Gastrocnemius medialis (tissue), 4 donors: ENCODE data around the gene DENND1A. TPM values are rescaled to one million over a fixed set of nuclear protein-coding genes. Genes with fewer than 3 reads are reported as not detected.

Source experiments
- ATAC-seq, 2 donors: fragments of 150-250 bp; one replicate each; pipeline ENCODE4 v1.9.1; 2016
- DNase-seq, 2 donors: peaks; one replicate each; pipeline ENCODE4 v3.0.0-alpha.2; 2019
- H3K27ac ChIP-seq, 4 donors: fragments of 200-600 bp; sonication (generic); 1 replicate in 1 of 4; 2 replicates in 3 of 4; pipeline ENCODE4 v1.5.1; 2016 to 2018; ENCODE audit warnings: mild to moderate bottlenecking in 2 of 4, moderate library complexity in 1 of 4
- H3K27me3 ChIP-seq, 3 donors: fragments of 200-600 bp; sonication (generic) in 2 of 3; 1 replicate in 1 of 3; 2 replicates in 2 of 3; pipeline versions ENCODE4 v1.5.1 to v1.6.0; 2016 to 2019; ENCODE audit warnings: mild to moderate bottlenecking in 1 of 3, moderate library complexity in 1 of 3
- H3K36me3 ChIP-seq, 2 donors: fragments of 200-600 bp; sonication (generic) in 1 of 2; one replicate each; pipeline ENCODE4 v1.5.1; 2017 to 2018
- H3K4me1 ChIP-seq, 2 donors: fragments of 200-600 bp; sonication (generic) in 1 of 2; one replicate each; pipeline ENCODE4 v1.5.1; 2016 to 2017; ENCODE audit warnings: mild to moderate bottlenecking in 2 of 2
- H3K4me3 ChIP-seq, 4 donors: fragments of 200-600 bp; sonication (generic) in 3 of 4; 1 replicate in 1 of 4; 2 replicates in 3 of 4; pipeline ENCODE4 v1.5.1; 2016 to 2019; ENCODE audit warnings: mild to moderate bottlenecking in 2 of 4
- H3K9me3 ChIP-seq, 3 donors: fragments of 200-600 bp; sonication (generic) in 2 of 3; 1 replicate in 1 of 3; 2 replicates in 2 of 3; pipeline ENCODE4 v1.5.1; 2016 to 2019
- POLR2A ChIP-seq, 2 donors: fragments of 450-650 bp; IDR thresholded peaks; one replicate each; pipeline ENCODE4 v1.6.1; 2017; ENCODE audit warnings: antibody characterized with exemption in 2 of 2, mild to moderate bottlenecking in 2 of 2, moderate library complexity in 2 of 2
- in situ Hi-C, 4 donors: fragments of 200-750 bp; cut with MboI; loops; one replicate each; pipeline versions ENCODE4 v1.15.0 to v1.8.0; 2017; ENCODE audit warnings: low sequenced_read_pairs in 4 of 4
- intact Hi-C: fragments of 100-400 bp; cut with DNase I; formaldehyde crosslinking; loops from one replicate; pipeline ENCODE4 v1.15.1; 2023; ENCODE audit warnings: low total_unique reads
- total RNA-seq, 4 donors: library from RNA; depleted of rRNA; stranded (reverse); fragments of >200 nt; gene quantifications; one replicate each; pipeline versions ENCODE4 v1.1.0 to v1.2.3, GENCODE V29; 2016
- TF ChIP-seq, protein P1 (sequence below), 5 experiments: fragments of 450-650 bp in 3 of 5; fragments of 200-600 bp in 2 of 5; sonication (generic) in 2 of 5; IDR thresholded peaks in 4 of 5; conservative IDR thresholded peaks in 1 of 5; 1 replicate in 4 of 5; 2 replicates in 1 of 5; pipeline ENCODE4 v1.5.1; 2016 to 2019; ENCODE audit warnings: antibody characterized with exemption in 5 of 5, mild to moderate bottlenecking in 3 of 5, moderate library complexity in 3 of 5

Gene DENND1A
- total RNA-seq, 4 donors from 2014 or later: 14.1 to 24.6 (median 16.4) TPM

DNA sequence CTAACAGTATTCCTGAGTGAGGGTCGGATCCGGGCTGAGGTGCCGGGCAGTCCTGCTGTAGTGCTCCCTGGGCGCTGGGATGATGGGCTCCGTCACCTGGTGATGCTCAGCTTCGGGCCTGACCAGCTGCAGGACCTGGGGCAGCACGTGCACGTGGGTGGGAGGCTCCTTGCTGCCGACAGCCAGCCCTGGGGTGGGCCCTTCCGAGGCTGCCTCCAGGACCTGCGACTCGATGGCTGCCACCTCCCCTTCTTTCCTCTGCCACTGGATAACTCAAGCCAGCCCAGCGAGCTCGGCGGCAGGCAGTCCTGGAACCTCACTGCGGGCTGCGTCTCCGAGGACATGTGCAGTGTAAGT, 558.7 kb downstream of the DENND1A start:
- ATAC-seq (no peak), DNase-seq (no peak)
- Histone ChIP-seq H3K27me3 (peaks cover 33 to 43% (median 41%) of the 10 kb centered on the region in 3 donors), H3K27ac (no peak overlapping the region), H3K4me1 (no peaks in the 10 kb centered on the region), H3K9me3 (no peaks in the 10 kb centered on the region), H3K36me3 (no peaks in the 10 kb centered on the region), H3K4me3 (no peak overlapping the region)
- intact Hi-C loops: no loop called here
- TF ChIP-seq, protein P1, sequence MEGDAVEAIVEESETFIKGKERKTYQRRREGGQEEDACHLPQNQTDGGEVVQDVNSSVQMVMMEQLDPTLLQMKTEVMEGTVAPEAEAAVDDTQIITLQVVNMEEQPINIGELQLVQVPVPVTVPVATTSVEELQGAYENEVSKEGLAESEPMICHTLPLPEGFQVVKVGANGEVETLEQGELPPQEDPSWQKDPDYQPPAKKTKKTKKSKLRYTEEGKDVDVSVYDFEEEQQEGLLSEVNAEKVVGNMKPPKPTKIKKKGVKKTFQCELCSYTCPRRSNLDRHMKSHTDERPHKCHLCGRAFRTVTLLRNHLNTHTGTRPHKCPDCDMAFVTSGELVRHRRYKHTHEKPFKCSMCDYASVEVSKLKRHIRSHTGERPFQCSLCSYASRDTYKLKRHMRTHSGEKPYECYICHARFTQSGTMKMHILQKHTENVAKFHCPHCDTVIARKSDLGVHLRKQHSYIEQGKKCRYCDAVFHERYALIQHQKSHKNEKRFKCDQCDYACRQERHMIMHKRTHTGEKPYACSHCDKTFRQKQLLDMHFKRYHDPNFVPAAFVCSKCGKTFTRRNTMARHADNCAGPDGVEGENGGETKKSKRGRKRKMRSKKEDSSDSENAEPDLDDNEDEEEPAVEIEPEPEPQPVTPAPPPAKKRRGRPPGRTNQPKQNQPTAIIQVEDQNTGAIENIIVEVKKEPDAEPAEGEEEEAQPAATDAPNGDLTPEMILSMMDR (IDR thresholded peaks at IDR 0.05 in 4 of 5, conservative IDR thresholded peaks at IDR 0.05 in 1 of 5): no peak
- TF ChIP-seq POLR2A (IDR thresholded peaks at IDR 0.05): no peak
- in situ Hi-C loops: loop anchor here in 1 of 4 donors (25.0 kb wide), 1 partner anchor 909 kb away; no protein-coding TSS in a partner anchor

DNA sequence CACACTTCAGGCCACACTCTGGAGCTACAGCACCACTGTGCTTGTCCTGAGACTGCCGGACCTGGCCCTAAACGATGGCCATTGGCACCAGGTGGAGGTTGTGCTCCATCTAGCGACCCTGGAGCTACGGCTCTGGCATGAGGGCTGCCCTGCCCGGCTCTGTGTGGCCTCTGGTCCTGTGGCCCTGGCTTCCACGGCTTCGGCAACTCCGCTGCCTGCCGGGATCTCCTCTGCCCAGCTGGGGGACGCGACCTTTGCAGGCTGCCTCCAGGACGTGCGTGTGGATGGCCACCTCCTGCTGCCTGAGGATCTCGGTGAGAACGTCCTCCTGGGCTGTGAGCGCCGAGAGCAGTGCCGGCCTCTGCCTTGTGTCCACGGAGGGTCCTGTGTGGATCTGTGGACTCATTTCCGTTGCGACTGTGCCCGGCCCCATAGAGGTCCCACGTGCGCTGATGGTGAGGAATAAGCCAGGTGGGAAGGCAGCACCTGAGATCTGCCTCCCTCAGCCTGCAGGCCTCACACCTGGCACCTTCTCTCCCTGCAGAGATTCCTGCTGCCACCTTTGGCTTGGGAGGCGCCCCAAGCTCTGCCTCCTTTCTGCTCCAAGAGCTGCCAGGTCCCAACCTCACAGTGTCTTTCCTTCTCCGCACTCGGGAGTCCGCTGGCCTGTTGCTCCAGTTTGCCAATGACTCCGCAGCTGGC, 559.2 kb downstream of the DENND1A start:
- ATAC-seq (no peak), DNase-seq (no peak)
- Histone ChIP-seq H3K4me1 (no peaks in the 10 kb centered on the region), H3K9me3 (no peaks in the 10 kb centered on the region), H3K4me3 (no peak overlapping the region), H3K27me3 (peaks cover 33 to 40% (median 36%) of the 10 kb centered on the region in 3 donors), H3K27ac (no peak overlapping the region), H3K36me3 (no peaks in the 10 kb centered on the region)
- in situ Hi-C loops (loop anchor here in 1 of 4 donors (25.0 kb wide), 1 partner anchor 908 kb away; no protein-coding TSS in a partner anchor), intact Hi-C loops (no loop called here)
- TF ChIP-seq, protein P1 (IDR thresholded peaks at IDR 0.05 in 4 of 5, conservative IDR thresholded peaks at IDR 0.05 in 1 of 5): no peak
- TF ChIP-seq POLR2A (IDR thresholded peaks at IDR 0.05): no peak

DNA sequence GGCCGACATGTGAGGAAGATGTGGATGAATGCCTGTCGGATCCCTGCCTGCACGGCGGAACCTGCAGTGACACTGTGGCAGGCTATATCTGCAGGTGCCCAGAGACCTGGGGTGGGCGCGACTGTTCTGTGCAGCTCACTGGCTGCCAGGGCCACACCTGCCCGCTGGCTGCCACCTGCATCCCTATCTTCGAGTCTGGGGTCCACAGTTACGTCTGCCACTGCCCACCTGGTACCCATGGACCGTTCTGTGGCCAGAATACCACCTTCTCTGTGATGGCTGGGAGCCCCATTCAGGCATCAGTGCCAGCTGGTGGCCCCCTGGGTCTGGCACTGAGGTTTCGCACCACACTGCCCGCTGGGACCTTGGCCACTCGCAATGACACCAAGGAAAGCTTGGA, 559.8 kb downstream of the DENND1A start:
- no peaks in the 10 kb centered on the region for H3K36me3 ChIP-seq
- in situ Hi-C loops: loop anchor here in 1 of 4 donors (25.0 kb wide), 1 partner anchor 908 kb away; no protein-coding TSS in a partner anchor
- intact Hi-C loops: no loop called here
- H3K4me3 ChIP-seq: no peak overlapping the region
- no peak for DNase-seq
- no peaks in the 10 kb centered on the region for H3K4me1 ChIP-seq
- H3K27ac ChIP-seq: no peak overlapping the region
- TF ChIP-seq, protein P1 (IDR thresholded peaks at IDR 0.05 in 4 of 5, conservative IDR thresholded peaks at IDR 0.05 in 1 of 5): no peak
- no peak for TF ChIP-seq POLR2A (IDR thresholded peaks at IDR 0.05)
- H3K27me3 ChIP-seq: peaks cover 30 to 35% (median 32%) of the 10 kb centered on the region in 3 donors
- no peak for ATAC-seq
- H3K9me3 ChIP-seq: no peaks in the 10 kb centered on the region

DNA sequence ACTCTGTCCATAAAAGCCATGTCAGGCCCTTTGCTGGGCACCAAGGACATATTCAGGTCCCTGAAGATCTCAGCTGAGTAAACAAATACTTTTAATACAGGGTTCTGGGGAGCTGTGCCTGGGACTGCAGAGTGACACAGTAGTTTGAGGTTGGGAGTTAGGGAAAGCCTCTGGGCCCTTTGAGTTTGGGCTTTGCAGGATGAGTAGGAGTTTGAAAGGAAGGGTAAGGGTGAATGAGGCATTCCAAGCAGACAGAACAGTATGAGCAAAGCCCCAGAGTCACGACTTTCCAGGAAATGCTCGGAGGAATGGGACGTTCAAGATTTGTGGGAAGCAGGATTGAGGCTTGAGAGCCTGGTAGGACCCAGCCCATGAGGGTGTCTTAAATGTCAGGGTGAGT, 560.6 kb downstream of the DENND1A start:
- H3K36me3 ChIP-seq: no peaks in the 10 kb centered on the region
- H3K4me1 ChIP-seq: no peaks in the 10 kb centered on the region
- intact Hi-C loops: no loop called here
- no peaks in the 10 kb centered on the region for H3K9me3 ChIP-seq
- no peak overlapping the region for H3K4me3 ChIP-seq
- peaks cover 22 to 27% (median 24%) of the 10 kb centered on the region in 3 donors for H3K27me3 ChIP-seq
- ATAC-seq (no peak), DNase-seq (no peak)
- TF ChIP-seq POLR2A (IDR thresholded peaks at IDR 0.05): no peak
- TF ChIP-seq, protein P1 (IDR thresholded peaks at IDR 0.05 in 4 of 5, conservative IDR thresholded peaks at IDR 0.05 in 1 of 5): no peak
- H3K27ac ChIP-seq: no peak overlapping the region
- in situ Hi-C loops: loop anchor here in 1 of 4 donors (25.0 kb wide), 1 partner anchor 907 kb away; no protein-coding TSS in a partner anchor
